Motor neuron (in vitro differentiated cells): ENCODE data around the gene PSEN1. TPM values are rescaled to one million over a fixed set of nuclear protein-coding genes. Genes with fewer than 3 reads are reported as not detected.
A peak's percentile ranks its signal among the peaks of the same experiment; 100 is the strongest.

Experiments
- ATAC-seq, 8 experiments: fragments of 200-7000 bp; cut with Tn5 transposase; replicated peaks in 6 of 8; 2 replicates each; pipeline ENCODE4 v1.8.0; 2021; ENCODE audit warnings: mild to moderate bottlenecking in 8 of 8, moderate library complexity in 8 of 8
- H3K27ac ChIP-seq, 2 donors: fragments of 250-450 bp; sonication (Bioruptor Pico); 2 replicates each; pipeline ENCODE4 v1.9.0; 2021; ENCODE audit warnings: antibody characterized with exemption in 2 of 2, mild to moderate bottlenecking in 2 of 2, moderate library complexity in 1 of 2
- H3K4me1 ChIP-seq, 2 donors: fragments of 250-450 bp; sonication (Bioruptor Pico); replicated peaks in 1 of 2; 2 replicates each; pipeline ENCODE4 v1.6.1; 2021; ENCODE audit warnings: antibody characterized with exemption in 2 of 2, mild to moderate bottlenecking in 2 of 2, moderate library complexity in 1 of 2
- H3K4me3 ChIP-seq, 5 donors: fragments of 250-450 bp; sonication (Bioruptor Pico); 2 replicates each; pipeline ENCODE4 v1.9.0; 2021; ENCODE audit warnings: antibody characterized with exemption in 5 of 5, mild to moderate bottlenecking in 5 of 5, moderate library complexity in 4 of 5
- WGBS, 10 experiments: fragments of 450-650 bp; shearing (Covaris generic); methylation state at CpG; one replicate each; pipeline ENCODE4 v1.0.0; 2022; 5-methylcytosine and 5-hydroxymethylcytosine counted together
- in situ Hi-C, 9 experiments: fragments of 400-800 bp; cut with MboI; loops; one replicate each; pipeline ENCODE4 v1.15.0; 2021; ENCODE audit warnings: low sequenced_read_pairs in 9 of 9, low pct_unique_long_range_greater_than_20kb in 2 of 9; ENCODE audit not compliant: unreplicated experiment in 9 of 9
- total RNA-seq, 8 experiments: library from RNA; unstranded; fragments of 300-600 nt; gene quantifications; 2 replicates each; pipeline versions ENCODE4 v1.2.3 to v1.2.4, GENCODE V29; 2022

Gene PSEN1
- total RNA-seq, 8 experiments from 2014 or later, result 31.1 to 54.2 (median 37.0) TPM

DNA sequence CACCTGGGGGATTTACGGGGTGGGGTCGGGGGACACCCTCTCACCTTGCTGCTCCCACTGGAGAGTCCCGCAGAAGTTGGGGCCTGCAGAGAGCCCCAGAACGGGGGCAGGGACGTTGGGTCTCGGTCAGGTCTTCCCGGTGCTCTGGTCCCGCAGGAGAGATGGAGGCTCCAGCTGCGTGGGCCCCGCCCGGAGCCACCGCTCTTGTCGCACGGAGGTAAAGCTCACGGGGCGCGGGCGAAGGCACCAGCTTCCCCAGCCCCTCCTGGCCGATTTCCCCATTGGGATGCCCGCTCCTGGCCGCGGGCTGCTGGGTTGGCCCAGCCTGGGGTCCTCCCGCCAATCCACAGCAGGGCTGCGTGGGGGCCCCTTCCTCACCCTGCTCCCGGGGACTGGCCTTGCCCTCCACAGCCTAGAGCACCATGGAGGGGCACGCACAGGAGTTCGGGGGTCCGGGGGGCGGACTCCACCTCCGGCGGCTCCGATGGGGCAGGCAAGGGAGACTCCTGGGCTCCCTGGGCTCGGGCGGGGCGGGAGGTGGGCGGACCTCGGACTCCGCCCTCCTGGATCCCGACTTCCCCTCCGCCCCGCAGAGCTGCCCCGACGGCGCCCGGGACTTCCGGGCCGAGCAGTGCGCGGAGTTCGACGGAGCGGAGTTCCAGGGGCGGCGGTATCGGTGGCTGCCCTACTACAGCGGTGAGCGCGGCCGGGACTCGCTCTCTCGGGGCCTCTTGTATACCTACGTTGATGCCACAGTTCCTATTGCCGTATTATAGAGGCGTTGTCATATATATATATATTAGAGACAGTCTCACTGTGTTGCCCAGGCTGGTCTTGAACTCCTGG lies 109.4 kb downstream of the PSEN1 start:
- WGBS, 10 experiments, result 87 to 100% (median 98%) methylated on average over 1 to 9 of the region's 64 CpGs; no CpG with 5 or more reads in 6 of the 10 experiments
- in situ Hi-C loops, result no loop called here
- ATAC-seq, result peak in 1 of 8 experiments; percentile 50

DNA sequence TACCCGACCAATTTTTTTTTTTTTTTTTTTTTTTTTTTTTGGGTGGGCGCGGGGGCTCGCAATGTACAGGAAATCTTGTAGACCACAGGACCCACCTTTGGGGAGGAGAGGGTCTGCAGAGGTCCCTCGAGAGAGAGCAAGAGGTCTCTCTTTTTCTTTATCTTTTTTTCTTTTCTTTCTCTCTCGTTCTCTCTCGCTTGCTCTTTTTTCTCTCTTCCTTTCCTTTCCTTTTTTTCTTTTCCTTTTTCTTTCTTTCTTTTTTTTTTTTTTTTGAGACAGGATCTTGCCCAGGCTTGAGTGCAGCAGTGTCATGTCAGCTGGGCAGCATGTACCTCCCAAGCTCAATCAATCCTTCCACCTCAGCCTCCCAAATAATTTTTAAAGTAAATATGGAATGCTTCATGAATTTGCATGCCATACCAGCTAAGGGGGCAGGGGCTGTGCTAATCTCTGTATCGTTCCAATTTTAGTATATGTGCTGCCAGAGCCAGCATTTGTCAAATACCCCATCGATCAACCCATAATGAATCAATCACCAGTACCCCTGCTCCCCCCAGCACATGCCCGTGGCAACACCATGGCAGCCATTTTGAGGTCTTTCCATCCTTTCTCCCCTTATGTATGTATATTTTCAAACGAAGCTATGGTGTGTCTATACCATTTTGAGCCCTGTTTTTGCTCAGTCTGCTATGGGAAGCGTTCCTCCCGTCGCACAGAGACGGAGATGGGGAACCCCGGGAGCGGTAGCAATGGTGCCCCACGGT lies 110.3 kb downstream of the PSEN1 start:
- H3K4me3 ChIP-seq, result no peak overlapping the region
- ATAC-seq, result no peak
- no peaks in the 10 kb centered on the region for H3K4me1 ChIP-seq
- H3K27ac ChIP-seq, result no peak overlapping the region
- in situ Hi-C loops, result no loop called here
- WGBS, 10 experiments, result 47 to 100% (median 87%) methylated on average over 3 to 17 of the region's 18 CpGs

More for the DNA sequence above, 109.4 kb downstream of the PSEN1 start:
- H3K4me1 ChIP-seq, result no peaks in the 10 kb centered on the region
- no peak overlapping the region for H3K27ac ChIP-seq
- no peak overlapping the region for H3K4me3 ChIP-seq

DNA sequence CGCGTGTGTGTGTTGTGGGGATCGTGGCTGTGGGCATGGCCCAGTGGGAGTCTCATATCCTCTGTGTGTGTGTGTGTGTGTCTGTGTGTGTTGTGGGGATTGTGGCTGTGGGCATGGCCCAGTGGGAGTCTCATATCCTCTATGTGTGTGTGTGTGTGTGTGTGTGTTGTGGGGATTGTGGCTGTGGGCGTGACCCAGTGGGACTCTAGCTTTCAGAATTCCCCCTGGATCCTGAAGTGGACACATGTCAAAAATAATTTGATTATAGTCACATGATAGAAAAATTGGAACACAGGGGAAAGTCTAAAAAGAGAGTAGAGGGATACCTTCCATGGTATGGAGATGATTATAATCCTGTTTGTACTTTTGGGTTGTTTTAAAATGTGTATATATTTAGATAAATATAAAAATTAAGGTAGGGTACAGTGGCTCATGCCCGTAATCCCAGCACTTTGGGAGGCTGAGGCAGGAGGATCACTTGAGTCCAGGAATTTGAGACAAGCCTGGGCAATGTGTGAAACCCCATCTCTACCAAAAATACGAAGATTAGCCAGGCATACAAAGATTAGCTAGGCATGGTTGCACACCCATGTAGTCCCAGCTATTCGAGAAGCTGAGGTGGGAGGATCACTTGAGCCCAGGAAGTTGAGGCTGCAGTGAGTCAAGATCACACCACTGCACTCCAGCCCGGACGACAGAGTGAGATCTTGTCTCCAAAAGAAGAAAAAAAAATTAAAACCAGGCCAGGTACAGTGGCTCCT lies 112.0 kb downstream of the PSEN1 start:
- no peak for ATAC-seq
- WGBS, 10 experiments, result 18 to 100% (median 79%) methylated on average over 1 to 5 of the region's 9 CpGs; no CpG with 5 or more reads in 1 of the 10 experiments
- H3K4me3 ChIP-seq, result no peak overlapping the region
- in situ Hi-C loops, result no loop called here
- no peak overlapping the region for H3K27ac ChIP-seq
- no peaks in the 10 kb centered on the region for H3K4me1 ChIP-seq

DNA sequence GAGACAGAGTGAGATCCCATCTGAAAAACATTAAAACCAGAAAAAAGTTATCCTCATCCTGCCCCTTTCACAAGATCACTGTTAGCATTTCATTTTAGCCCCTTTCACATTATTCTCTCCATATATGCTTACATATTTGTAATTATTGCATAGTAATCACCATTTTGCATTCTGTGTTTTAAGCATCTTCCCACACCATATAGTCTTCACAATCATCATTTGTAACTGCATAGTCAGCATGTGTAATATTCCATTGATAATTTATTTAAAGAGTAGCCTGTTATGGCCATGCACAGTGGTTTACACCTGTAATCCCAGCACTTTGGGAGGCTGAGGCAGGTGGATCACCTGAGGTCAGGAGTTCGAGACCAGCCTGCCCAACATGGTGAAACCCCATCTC lies 112.8 kb downstream of the PSEN1 start:
- 80% methylated on average over 1 of the region's 1 CpG; no CpG with 5 or more reads in 9 of the 10 experiments for WGBS, 10 experiments
- in situ Hi-C loops, result no loop called here
- no peaks in the 10 kb centered on the region for H3K4me1 ChIP-seq

DNA sequence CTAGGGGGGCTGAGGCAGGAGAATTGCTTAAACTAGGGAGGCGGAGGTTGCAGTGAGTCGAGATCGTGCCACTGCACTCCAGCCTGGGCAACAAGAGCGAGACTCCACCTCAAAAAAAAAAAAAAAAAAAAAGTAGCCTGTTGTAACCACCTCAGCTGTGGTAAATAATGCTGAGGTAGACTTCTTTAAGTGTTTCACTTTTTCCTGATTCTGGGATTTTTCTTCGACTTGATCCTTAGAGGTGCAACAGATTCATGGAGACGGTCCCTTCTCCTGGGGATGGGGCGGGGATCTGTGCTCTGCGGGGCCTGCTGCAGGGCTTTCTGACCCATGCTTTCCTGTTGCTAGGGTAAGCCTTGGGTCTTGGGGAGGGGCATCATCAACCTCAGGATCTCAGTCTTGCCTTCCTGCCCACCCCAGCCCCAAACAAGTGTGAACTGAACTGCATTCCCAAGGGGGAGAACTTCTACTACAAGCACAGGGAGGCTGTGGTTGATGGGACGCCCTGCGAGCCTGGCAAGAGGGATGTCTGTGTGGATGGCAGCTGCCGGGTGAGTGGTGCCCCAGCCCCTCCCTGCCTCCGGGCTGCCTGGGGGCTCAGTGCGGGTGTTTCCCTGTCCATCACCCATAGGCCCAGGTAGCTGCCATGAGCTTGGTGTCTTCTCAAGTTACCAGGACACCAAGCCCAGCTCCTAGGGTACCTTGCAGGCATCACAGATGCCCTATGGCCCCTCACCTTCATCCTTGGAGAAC lies 113.4 kb downstream of the PSEN1 start:
- in situ Hi-C loops, result no loop called here
- H3K4me1 ChIP-seq, result no peaks in the 10 kb centered on the region
- ATAC-seq, result no peak
- 81 to 100% (median 98%) methylated on average over 1 to 5 of the region's 13 CpGs; no CpG with 5 or more reads in 6 of the 10 experiments for WGBS, 10 experiments
- no peak overlapping the region for H3K4me3 ChIP-seq
- no peak overlapping the region for H3K27ac ChIP-seq

More for the DNA sequence above, 112.8 kb downstream of the PSEN1 start:
- no peak overlapping the region for H3K4me3 ChIP-seq
- ATAC-seq, result no peak
- no peak overlapping the region for H3K27ac ChIP-seq

DNA sequence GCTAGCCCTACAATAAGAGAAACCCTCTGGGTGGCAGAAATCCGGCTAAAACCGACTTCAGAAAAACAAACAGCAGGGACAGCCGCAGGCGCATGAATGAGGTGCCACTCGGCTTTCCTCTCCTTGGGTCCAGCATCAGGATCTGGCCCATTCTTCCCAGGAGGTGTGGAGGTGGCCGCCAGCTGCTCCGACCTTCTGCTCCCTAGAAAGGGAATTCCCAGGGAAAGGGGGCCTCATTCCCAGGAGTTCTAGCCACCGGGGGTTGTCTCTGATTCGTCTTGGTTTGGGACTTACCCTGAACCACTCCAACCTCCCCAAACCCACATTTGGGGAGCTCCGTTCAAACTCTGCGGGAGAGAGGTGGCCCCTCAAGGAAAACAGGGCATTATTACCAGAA lies 114.0 kb downstream of the PSEN1 start:
- in situ Hi-C loops, result no loop called here
- no peaks in the 10 kb centered on the region for H3K4me1 ChIP-seq
- WGBS, 10 experiments, result 60 to 100% (median 83%) methylated on average over 2 to 8 of the region's 11 CpGs; no CpG with 5 or more reads in 2 of the 10 experiments
- no peak overlapping the region for H3K27ac ChIP-seq
- no peak overlapping the region for H3K4me3 ChIP-seq
- no peak for ATAC-seq

DNA sequence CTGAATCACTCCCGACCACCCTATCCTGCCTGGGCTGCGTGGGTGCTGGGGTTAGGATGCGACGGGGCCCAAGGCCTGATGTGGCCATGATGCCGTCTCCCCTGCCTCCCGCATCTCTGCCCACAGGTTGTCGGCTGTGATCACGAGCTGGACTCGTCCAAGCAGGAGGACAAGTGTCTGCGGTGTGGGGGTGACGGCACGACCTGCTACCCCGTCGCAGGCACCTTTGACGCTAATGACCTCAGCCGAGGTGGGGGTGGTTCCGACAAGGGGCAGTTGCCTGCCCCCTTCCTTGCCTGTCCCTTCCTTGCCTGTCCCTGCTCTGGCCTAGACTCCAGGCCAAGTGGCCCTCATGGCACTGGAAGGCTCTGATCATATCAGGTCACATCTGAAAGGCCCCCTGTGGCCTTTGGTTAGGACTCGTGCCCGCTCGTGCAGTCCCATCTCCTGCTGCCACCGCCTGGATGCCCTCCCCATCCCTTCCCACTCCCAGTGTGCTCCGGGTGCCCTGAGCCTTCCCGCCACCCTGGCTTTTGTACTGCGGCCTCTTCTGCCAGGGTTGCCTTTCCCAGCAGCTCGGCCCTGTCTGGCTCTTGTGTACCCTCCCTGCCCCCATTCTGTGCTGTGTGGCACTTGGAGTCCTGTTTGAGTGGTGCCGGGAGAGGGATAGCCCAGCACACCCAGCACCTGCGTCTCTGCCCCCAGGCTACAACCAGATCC lies 114.6 kb downstream of the PSEN1 start:
- WGBS, 10 experiments, result 90 to 93% (median 91%) methylated on average over 2 to 9 of the region's 27 CpGs; no CpG with 5 or more reads in 6 of the 10 experiments
- in situ Hi-C loops, result no loop called here
- Histone ChIP-seq H3K4me1 (no peaks in the 10 kb centered on the region), H3K27ac (no peak overlapping the region), H3K4me3 (no peak overlapping the region)
- ATAC-seq, result no peak

DNA sequence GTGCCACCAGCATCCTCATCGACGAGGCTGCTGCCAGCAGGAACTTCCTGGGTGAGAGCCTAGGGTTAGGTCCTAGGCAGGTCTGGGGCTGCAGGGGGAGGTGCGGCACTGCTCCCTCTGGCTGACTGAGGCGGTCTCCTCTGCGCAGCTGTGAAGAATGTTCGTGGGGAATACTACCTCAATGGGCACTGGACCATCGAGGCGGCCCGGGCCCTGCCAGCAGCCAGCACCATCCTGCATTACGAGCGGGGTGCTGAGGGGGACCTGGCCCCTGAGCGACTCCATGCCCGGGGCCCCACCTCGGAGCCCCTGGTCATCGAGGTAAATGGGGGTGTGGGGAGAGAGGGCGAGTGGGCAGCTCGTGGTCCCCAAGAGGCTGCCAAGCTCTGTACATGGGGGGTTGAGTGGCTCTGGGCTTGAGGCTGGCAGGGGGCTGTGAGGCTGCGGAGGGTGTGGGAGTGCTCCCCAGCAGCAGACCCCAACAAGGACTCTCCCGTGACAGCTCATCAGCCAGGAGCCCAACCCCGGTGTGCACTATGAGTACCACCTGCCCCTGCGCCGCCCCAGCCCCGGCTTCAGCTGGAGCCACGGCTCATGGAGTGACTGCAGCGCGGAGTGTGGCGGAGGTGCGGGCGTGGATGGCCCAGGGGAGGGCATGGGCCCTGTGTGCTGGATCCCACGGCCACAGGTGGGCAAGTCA lies 115.4 kb downstream of the PSEN1 start:
- Histone ChIP-seq H3K4me3 (no peak overlapping the region), H3K27ac (no peak overlapping the region), H3K4me1 (no peaks in the 10 kb centered on the region)
- ATAC-seq, result no peak
- 47 to 100% (median 77%) methylated on average over 1 to 5 of the region's 30 CpGs; no CpG with 5 or more reads in 6 of the 10 experiments for WGBS, 10 experiments
- in situ Hi-C loops, result no loop called here

DNA sequence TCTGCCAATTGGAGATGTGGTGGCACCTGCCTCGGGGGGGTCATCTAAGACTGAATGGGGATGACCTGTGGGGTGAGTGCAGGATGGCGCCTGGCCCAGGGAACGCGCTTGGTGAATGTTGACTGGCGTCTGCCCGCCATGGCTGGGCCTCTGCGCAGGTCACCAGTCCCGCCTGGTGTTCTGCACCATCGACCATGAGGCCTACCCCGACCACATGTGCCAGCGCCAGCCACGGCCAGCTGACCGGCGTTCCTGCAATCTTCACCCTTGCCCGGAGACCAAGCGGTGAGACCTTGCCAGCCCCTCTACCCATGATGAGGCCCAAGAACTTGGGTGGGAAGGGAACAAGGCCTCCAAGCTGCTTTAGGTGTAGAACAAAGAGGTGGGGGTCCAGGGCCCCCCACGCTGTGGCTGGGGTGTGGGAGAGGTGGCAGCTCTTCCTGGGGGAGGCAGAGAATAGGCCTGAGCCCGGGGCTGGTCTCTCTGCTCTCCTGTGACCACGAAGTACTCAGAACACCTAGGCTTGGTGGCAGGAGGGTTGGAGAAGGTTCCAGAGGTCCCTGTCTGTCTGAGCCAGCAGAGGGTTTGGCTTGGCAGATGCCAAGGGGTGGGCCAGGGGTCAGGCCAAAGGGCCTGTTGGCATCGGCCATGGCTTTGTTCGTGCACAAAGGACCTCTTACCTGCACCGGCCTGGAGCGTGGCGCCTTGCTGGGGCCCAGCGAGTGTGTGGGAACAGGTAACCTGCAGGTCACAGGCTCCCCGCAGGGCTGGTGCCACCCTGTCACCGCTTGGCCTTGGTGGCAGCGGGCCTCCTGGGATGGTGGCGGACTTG lies 116.4 kb downstream of the PSEN1 start:
- in situ Hi-C loops, result no loop called here
- Histone ChIP-seq H3K27ac (no peak overlapping the region), H3K4me1 (no peaks in the 10 kb centered on the region), H3K4me3 (no peak overlapping the region)
- 61 to 91% (median 84%) methylated on average over 1 to 10 of the region's 29 CpGs; no CpG with 5 or more reads in 4 of the 10 experiments for WGBS, 10 experiments
- no peak for ATAC-seq

DNA sequence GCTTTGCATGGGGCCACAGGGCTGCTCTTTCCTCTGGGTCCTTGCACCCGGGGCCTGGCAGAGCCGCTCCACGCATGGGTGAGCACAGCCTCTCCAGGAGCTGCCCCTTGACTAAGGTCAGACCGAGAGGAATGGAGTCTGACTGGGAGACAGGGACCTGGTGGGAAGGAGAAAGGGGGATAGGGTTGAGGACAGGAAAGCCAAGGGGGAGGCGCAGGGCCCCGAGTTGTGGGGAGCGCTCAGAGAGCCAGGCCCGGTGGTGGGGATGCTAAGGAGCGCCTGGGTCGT lies 117.0 kb downstream of the PSEN1 start:
- in situ Hi-C loops, result no loop called here
- Histone ChIP-seq H3K27ac (no peak overlapping the region), H3K4me1 (no peaks in the 10 kb centered on the region), H3K4me3 (no peak overlapping the region)
- no CpG with 5 or more reads among the region's 10 CpGs for WGBS, 10 experiments
- ATAC-seq, result no peak

DNA sequence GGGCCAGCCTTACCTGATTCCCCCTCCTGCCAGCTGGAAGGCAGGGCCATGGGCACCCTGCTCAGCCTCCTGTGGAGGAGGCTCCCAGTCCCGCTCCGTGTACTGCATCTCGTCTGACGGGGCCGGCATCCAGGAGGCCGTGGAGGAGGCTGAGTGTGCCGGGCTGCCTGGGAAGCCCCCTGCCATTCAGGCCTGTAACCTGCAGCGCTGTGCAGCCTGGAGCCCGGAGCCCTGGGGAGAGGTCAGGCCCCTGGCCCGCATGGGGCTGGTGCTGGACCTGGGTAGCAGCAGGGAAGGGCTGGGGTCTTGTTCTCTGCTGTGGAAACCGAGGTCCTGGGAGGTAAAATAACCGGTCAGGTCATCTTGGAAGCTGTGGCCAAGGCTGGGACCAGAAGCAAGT lies 117.4 kb downstream of the PSEN1 start:
- no peak for ATAC-seq
- H3K4me1 ChIP-seq, result no peaks in the 10 kb centered on the region
- 14 to 89% (median 81%) methylated on average over 2 to 5 of the region's 12 CpGs; no CpG with 5 or more reads in 6 of the 10 experiments for WGBS, 10 experiments

More for the DNA sequence above, 117.4 kb downstream of the PSEN1 start:
- H3K4me3 ChIP-seq, result no peak overlapping the region
- H3K27ac ChIP-seq, result no peak overlapping the region
- in situ Hi-C loops, result no loop called here
